ENCODE data around the gene KRTAP5-5. TPM values are rescaled to one million over a fixed set of nuclear protein-coding genes. Genes with fewer than 3 reads are reported as not detected.
"Not testable (repeated sequence)": the region's sequence is repeated elsewhere in the genome, so short reads cannot be mapped to it uniquely, and the experiment has no call there.

Gene KRTAP5-5
- total and polyA plus RNA-seq, 7 experiments from 2014 or later: not detected

- Histone ChIP-seq H3K4me3 (ENCODE audit: low read length) (no peak overlapping the region), H3K9me3 (ENCODE audit: control insufficient read depth in 2 of 3, low read length in 3 of 3) (no peaks in the 10 kb centered on the region), H3K36me3 (ENCODE audit: control insufficient read depth in 2 of 3, insufficient read depth in 3 of 3, low read length in 3 of 3) (no peaks in the 10 kb centered on the region), H3K27me3 (ENCODE audit: control insufficient read depth in 2 of 2, insufficient read depth in 2 of 2, low read length in 2 of 2) (no peaks in the 10 kb centered on the region), H3K4me1 (ENCODE audit: control insufficient read depth in 2 of 2, insufficient read depth in 2 of 2, low read length in 2 of 2) (no peaks in the 10 kb centered on the region), H3K27ac (ENCODE audit: low read depth, low read length) (no peak overlapping the region)
- POLR2A ChIA-PET: no interaction called here
- CTCF ChIA-PET: no interaction called here
- H3K27ac Mint-ChIP-seq: no peak overlapping the region
- ATAC-seq (no peak), DNase-seq (no peak)
- no peak overlapping the region for H3K4me3 Mint-ChIP-seq
- intact Hi-C loops (cut with micrococcal nuclease): no loop called here
- H3K9me3 Mint-ChIP-seq: no peaks in the 10 kb centered on the region
- H3K4me1 Mint-ChIP-seq: peaks cover 0 to 10% (median 1%) of the 10 kb centered on the region in 7 donors
- peaks cover 0 to 19% (median 14%) of the 10 kb centered on the region in 5 donors for H3K27me3 Mint-ChIP-seq
- no peaks in the 10 kb centered on the region for H3K36me3 Mint-ChIP-seq
Observed at GRCh38 chr11:1642288-1643145, 12.9 kb downstream of the KRTAP5-5 start.

GRCh38 chr11:1643146-1643690, 13.6 kb downstream of the KRTAP5-5 start:
- H3K4me3 Mint-ChIP-seq: no peak overlapping the region
- H3K9me3 Mint-ChIP-seq: no peaks in the 10 kb centered on the region
- Histone ChIP-seq H3K27me3 (ENCODE audit: control insufficient read depth in 2 of 2, insufficient read depth in 2 of 2, low read length in 2 of 2) (no peaks in the 10 kb centered on the region), H3K36me3 (ENCODE audit: control insufficient read depth in 2 of 3, insufficient read depth in 3 of 3, low read length in 3 of 3) (no peaks in the 10 kb centered on the region), H3K27ac (ENCODE audit: low read depth, low read length) (no peak overlapping the region), H3K9me3 (ENCODE audit: control insufficient read depth in 2 of 3, low read length in 3 of 3) (no peaks in the 10 kb centered on the region), H3K4me1 (ENCODE audit: control insufficient read depth in 2 of 2, insufficient read depth in 2 of 2, low read length in 2 of 2) (no peaks in the 10 kb centered on the region), H3K4me3 (ENCODE audit: low read length) (no peak overlapping the region)
- peaks cover 0 to 19% (median 14%) of the 10 kb centered on the region in 5 donors for H3K27me3 Mint-ChIP-seq
- H3K27ac Mint-ChIP-seq: no peak overlapping the region
- H3K36me3 Mint-ChIP-seq: no peaks in the 10 kb centered on the region
- no peak for ATAC-seq
- ChIA-PET CTCF (no interaction called here), POLR2A (no interaction called here)
- intact Hi-C loops (cut with micrococcal nuclease): no loop called here
- peaks cover 0 to 10% (median 1%) of the 10 kb centered on the region in 7 donors for H3K4me1 Mint-ChIP-seq
- no peak for DNase-seq

- ATAC-seq (no peak), DNase-seq (no peak)
- Mint-ChIP-seq H3K9me3 (no peaks in the 10 kb centered on the region), H3K27me3 (peaks cover 0 to 19% (median 9%) of the 10 kb centered on the region in 5 donors), H3K4me3 (no peak overlapping the region), H3K27ac (no peak overlapping the region), H3K36me3 (no peaks in the 10 kb centered on the region), H3K4me1 (peaks cover 0 to 6% (median 0%) of the 10 kb centered on the region in 7 donors)
- Histone ChIP-seq H3K27me3 (ENCODE audit: control insufficient read depth in 2 of 2, insufficient read depth in 2 of 2, low read length in 2 of 2) (no peaks in the 10 kb centered on the region), H3K27ac (ENCODE audit: low read depth, low read length) (no peak overlapping the region), H3K4me1 (ENCODE audit: control insufficient read depth in 2 of 2, insufficient read depth in 2 of 2, low read length in 2 of 2) (no peaks in the 10 kb centered on the region), H3K4me3 (ENCODE audit: low read length) (no peak overlapping the region), H3K36me3 (ENCODE audit: control insufficient read depth in 2 of 3, insufficient read depth in 3 of 3, low read length in 3 of 3) (no peaks in the 10 kb centered on the region), H3K9me3 (ENCODE audit: control insufficient read depth in 2 of 3, low read length in 3 of 3) (no peaks in the 10 kb centered on the region)
- intact Hi-C loops (cut with micrococcal nuclease): no loop called here
- ChIA-PET CTCF (interaction anchor here (0.9 kb wide), 1 partner anchor 16 kb away, joined by 4 read pairs; no protein-coding TSS in a partner anchor), POLR2A (no interaction called here)
Observed at GRCh38 chr11:1644601-1645356, 15.2 kb downstream of the KRTAP5-5 start.

GRCh38 chr11:1645357-1645821, 15.8 kb downstream of the KRTAP5-5 start:
- ATAC-seq: no peak
- DNase-seq: no peak
- Histone ChIP-seq H3K9me3 (ENCODE audit: control insufficient read depth in 2 of 3, low read length in 3 of 3) (no peaks in the 10 kb centered on the region), H3K27me3 (ENCODE audit: control insufficient read depth in 2 of 2, insufficient read depth in 2 of 2, low read length in 2 of 2) (no peaks in the 10 kb centered on the region), H3K4me3 (ENCODE audit: low read length) (no peak overlapping the region), H3K27ac (ENCODE audit: low read depth, low read length) (no peak overlapping the region), H3K36me3 (ENCODE audit: control insufficient read depth in 2 of 3, insufficient read depth in 3 of 3, low read length in 3 of 3) (no peaks in the 10 kb centered on the region), H3K4me1 (ENCODE audit: control insufficient read depth in 2 of 2, insufficient read depth in 2 of 2, low read length in 2 of 2) (no peaks in the 10 kb centered on the region)
- CTCF ChIA-PET: interaction anchor here (0.9 kb wide), 1 partner anchor 17 kb away, joined by 4 read pairs; no protein-coding TSS in a partner anchor
- POLR2A ChIA-PET: no interaction called here
- H3K27ac Mint-ChIP-seq: no peak overlapping the region
- H3K4me1 Mint-ChIP-seq: peaks cover 0 to under 1% (median 0%) of the 10 kb centered on the region in 7 donors
- H3K36me3 Mint-ChIP-seq: no peaks in the 10 kb centered on the region
- H3K9me3 Mint-ChIP-seq: no peaks in the 10 kb centered on the region
- intact Hi-C loops (cut with micrococcal nuclease): no loop called here
- peaks cover 0 to 15% (median 5%) of the 10 kb centered on the region in 5 donors for H3K27me3 Mint-ChIP-seq
- no peak overlapping the region for H3K4me3 Mint-ChIP-seq

GRCh38 chr11:1646540-1646939, 17.0 kb downstream of the KRTAP5-5 start:
- DNase-seq; H3K4me1 Mint-ChIP-seq; H3K4me1 ChIP-seq (ENCODE audit: control insufficient read depth in 2 of 2, insufficient read depth in 2 of 2, low read length in 2 of 2); H3K36me3 ChIP-seq (ENCODE audit: control insufficient read depth in 2 of 3, insufficient read depth in 3 of 3, low read length in 3 of 3); H3K27me3 Mint-ChIP-seq; H3K4me3 ChIP-seq (ENCODE audit: low read length); H3K27me3 ChIP-seq (ENCODE audit: control insufficient read depth in 2 of 2, insufficient read depth in 2 of 2, low read length in 2 of 2); H3K9me3 ChIP-seq (ENCODE audit: control insufficient read depth in 2 of 3, low read length in 3 of 3); H3K4me3 Mint-ChIP-seq; ATAC-seq; H3K27ac Mint-ChIP-seq; H3K9me3 Mint-ChIP-seq; H3K36me3 Mint-ChIP-seq; POLR2A ChIA-PET; H3K27ac ChIP-seq (ENCODE audit: low read depth, low read length); intact Hi-C loops (cut with micrococcal nuclease): not testable (repeated sequence)
- CTCF ChIA-PET: interaction anchor here (0.6 to 0.7 kb wide), 2 partner anchors 9 to 13 kb away, joined by 3 to 4 read pairs; no protein-coding TSS in a partner anchor

- Histone ChIP-seq H3K27me3 (ENCODE audit: control insufficient read depth in 2 of 2, insufficient read depth in 2 of 2, low read length in 2 of 2) (no peaks in the 10 kb centered on the region), H3K4me3 (ENCODE audit: low read length) (no peak overlapping the region), H3K9me3 (ENCODE audit: control insufficient read depth in 2 of 3, low read length in 3 of 3) (no peaks in the 10 kb centered on the region), H3K4me1 (ENCODE audit: control insufficient read depth in 2 of 2, insufficient read depth in 2 of 2, low read length in 2 of 2) (no peaks in the 10 kb centered on the region), H3K27ac (ENCODE audit: low read depth, low read length) (no peak overlapping the region), H3K36me3 (ENCODE audit: control insufficient read depth in 2 of 3, insufficient read depth in 3 of 3, low read length in 3 of 3) (no peaks in the 10 kb centered on the region)
- peaks cover 0 to 1% (median 0%) of the 10 kb centered on the region in 11 donors for H3K9me3 Mint-ChIP-seq
- peaks cover 5 to 10% (median 6%) of the 10 kb centered on the region in 5 donors for H3K27me3 Mint-ChIP-seq
- DNase-seq (no peak), ATAC-seq (no peak)
- no peak overlapping the region for H3K27ac Mint-ChIP-seq
- no peaks in the 10 kb centered on the region for H3K36me3 Mint-ChIP-seq
- H3K4me3 Mint-ChIP-seq: no peak overlapping the region
- intact Hi-C loops (cut with micrococcal nuclease): no loop called here
- POLR2A ChIA-PET: no interaction called here
- CTCF ChIA-PET: interaction anchor here (0.6 kb wide), 1 partner anchor 69 kb away, joined by 4 read pairs; no protein-coding TSS in a partner anchor
- peaks cover 0 to 3% (median 0%) of the 10 kb centered on the region in 7 donors for H3K4me1 Mint-ChIP-seq
Observed at GRCh38 chr11:1647901-1648652, 18.5 kb downstream of the KRTAP5-5 start.
